HG03097 (cell line): ENCODE results near the gene OTOGL.
"Not testable (repeated sequence)": the region's sequence is repeated elsewhere in the genome, so short reads cannot be mapped to it uniquely, and the experiment has no call there.

Experiments
- ATAC-seq: cut with Tn5 transposase; IDR thresholded peaks from one replicate; pipeline ENCODE4 v1.9.1; 2021; ENCODE audit not compliant: unreplicated experiment, low FRiP score

OTOGL gene

GRCh38 chr12:80212938-80213645, 113.8 kb downstream of the OTOGL start:
- ATAC-seq: no peak

- no peak for ATAC-seq
Measured at GRCh38 chr12:80213871-80214270, 114.5 kb downstream of the OTOGL start.

GRCh38 chr12:80217011-80217535, 117.7 kb downstream of the OTOGL start:
- ATAC-seq: no peak

GRCh38 chr12:80218925-80219324, 119.6 kb downstream of the OTOGL start:
- ATAC-seq: not testable (repeated sequence)

- ATAC-seq: no peak
Measured at GRCh38 chr12:80219345-80219744, 120.0 kb downstream of the OTOGL start.

GRCh38 chr12:80222261-80222660, 122.9 kb downstream of the OTOGL start:
- no peak for ATAC-seq

GRCh38 chr12:80226576-80226975, 127.2 kb downstream of the OTOGL start:
- no peak for ATAC-seq

- ATAC-seq: not testable (repeated sequence)
Measured at GRCh38 chr12:80227904-80228303, 128.6 kb downstream of the OTOGL start.

GRCh38 chr12:80230068-80230467, 130.7 kb downstream of the OTOGL start:
- no peak for ATAC-seq

GRCh38 chr12:80232837-80233236, 133.5 kb downstream of the OTOGL start:
- ATAC-seq: no peak

GRCh38 chr12:80233926-80234325, 134.6 kb downstream of the OTOGL start:
- ATAC-seq: no peak

GRCh38 chr12:80234667-80235066, 135.3 kb downstream of the OTOGL start:
- ATAC-seq: no peak

- no peak for ATAC-seq
Measured at GRCh38 chr12:80235944-80236343, 136.6 kb downstream of the OTOGL start.

- ATAC-seq: no peak
Measured at GRCh38 chr12:80239867-80240266, 140.5 kb downstream of the OTOGL start.

GRCh38 chr12:80241576-80242273, 142.4 kb downstream of the OTOGL start:
- no peak for ATAC-seq

GRCh38 chr12:80242321-80242720, 143.0 kb downstream of the OTOGL start:
- ATAC-seq: no peak

GRCh38 chr12:80249581-80249980, 150.2 kb downstream of the OTOGL start:
- ATAC-seq: not testable (repeated sequence)

GRCh38 chr12:80257920-80258319, 158.6 kb downstream of the OTOGL start:
- ATAC-seq: no peak

- no peak for ATAC-seq
Measured at GRCh38 chr12:80260269-80260668, 160.9 kb downstream of the OTOGL start.

- no peak for ATAC-seq
Measured at GRCh38 chr12:80261403-80261802, 162.1 kb downstream of the OTOGL start.

GRCh38 chr12:80262346-80262745, 163.0 kb downstream of the OTOGL start:
- ATAC-seq: no peak

GRCh38 chr12:80262771-80263170, 163.4 kb downstream of the OTOGL start:
- ATAC-seq: no peak
